Uterus (tissue), 4 donors: ENCODE data around the gene TUBB2A. TPM values are rescaled to one million over a fixed set of nuclear protein-coding genes. Genes with fewer than 3 reads are reported as not detected.

Experiments used
- DNase-seq, 2 donors: peaks; one replicate each; pipeline ENCODE4 v3.0.0-alpha.2; 2019 to 2020
- H3K27ac ChIP-seq, 2 donors: fragments of 200-600 bp; sonication (generic); 1 replicate in 1 of 2; 2 replicates in 1 of 2; pipeline ENCODE4 v1.5.1; 2016 to 2018
- H3K27me3 ChIP-seq, 2 donors: fragments of 200-600 bp; sonication (generic); one replicate each; pipeline ENCODE4 v1.5.1; 2018 to 2019; ENCODE audit warnings: control low read depth in 1 of 2
- H3K36me3 ChIP-seq, 2 donors: fragments of 200-600 bp; sonication (generic); one replicate each; pipeline ENCODE4 v1.5.1; 2019; ENCODE audit warnings: control low read depth in 1 of 2
- H3K4me1 ChIP-seq, 2 donors: fragments of 200-600 bp; sonication (generic); one replicate each; pipeline ENCODE4 v1.5.1; 2018 to 2019; ENCODE audit warnings: control low read depth in 1 of 2
- H3K4me3 ChIP-seq, 2 donors: fragments of 200-600 bp; sonication (generic); 1 replicate in 1 of 2; 2 replicates in 1 of 2; pipeline ENCODE4 v1.5.1; 2018 to 2019; ENCODE audit warnings: mild to moderate bottlenecking in 1 of 2
- H3K9me3 ChIP-seq, 2 donors: fragments of 200-600 bp; sonication (generic); one replicate each; pipeline ENCODE4 v1.5.1; 2019; ENCODE audit warnings: control low read depth in 1 of 2
- POLR2A ChIP-seq, 2 donors: fragments of 450-650 bp; IDR thresholded peaks; one replicate each; pipeline ENCODE4 v1.6.1; 2016; ENCODE audit warnings: antibody characterized with exemption in 2 of 2, mild to moderate bottlenecking in 1 of 2, moderate library complexity in 1 of 2
- intact Hi-C: fragments of 100-400 bp; cut with DNase I; formaldehyde crosslinking; loops from one replicate; pipeline ENCODE4 v1.15.1; 2023; ENCODE audit warnings: low total_unique reads
- total RNA-seq, 4 donors: library from RNA; depleted of rRNA in 3 of 4; stranded (reverse); fragments of >200 nt in 3 of 4; gene quantifications; one replicate each; pipeline versions ENCODE4 v1.1.0 to v1.2.4, GENCODE V29; 2014 to 2023
- TF ChIP-seq, protein P1 (sequence below), 4 experiments: fragments of 200-600 bp in 2 of 4; fragments of 450-650 bp in 2 of 4; sonication (generic) in 2 of 4; IDR thresholded peaks; one replicate each; pipeline ENCODE4 v1.5.1; 2016 to 2019; ENCODE audit warnings: antibody characterized with exemption in 4 of 4, mild to moderate bottlenecking in 2 of 4, moderate library complexity in 1 of 4
- donor health status: DM: yes; HTN: yes; CAD: no.

The TUBB2A gene
- total RNA-seq, 4 donors from 2014 or later: 21.5 to 100 (median 59.0) TPM

DNA sequence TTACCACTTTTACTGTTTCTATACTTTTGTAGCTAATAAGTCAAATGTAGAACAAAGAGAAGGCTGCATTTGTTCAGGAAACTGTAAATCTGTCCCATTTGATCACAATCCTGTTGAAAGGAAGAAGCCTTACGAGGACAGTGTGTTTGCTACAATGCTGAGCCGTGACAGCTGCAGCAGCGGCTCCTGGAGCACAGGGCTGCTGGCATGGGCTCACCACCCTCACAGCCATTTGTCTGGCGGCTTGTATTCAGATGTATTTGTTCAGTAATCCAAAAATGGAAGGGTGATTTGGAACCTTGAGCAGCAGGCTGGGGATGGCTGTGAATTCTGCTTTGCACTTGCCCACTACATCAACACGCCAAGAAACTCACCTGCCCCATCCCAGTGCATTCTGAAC, 5.7 kb downstream of the TUBB2A start:
- intact Hi-C loops: no loop called here
- no peak for TF ChIP-seq POLR2A (IDR thresholded peaks at IDR 0.05)
- TF ChIP-seq, protein P1, sequence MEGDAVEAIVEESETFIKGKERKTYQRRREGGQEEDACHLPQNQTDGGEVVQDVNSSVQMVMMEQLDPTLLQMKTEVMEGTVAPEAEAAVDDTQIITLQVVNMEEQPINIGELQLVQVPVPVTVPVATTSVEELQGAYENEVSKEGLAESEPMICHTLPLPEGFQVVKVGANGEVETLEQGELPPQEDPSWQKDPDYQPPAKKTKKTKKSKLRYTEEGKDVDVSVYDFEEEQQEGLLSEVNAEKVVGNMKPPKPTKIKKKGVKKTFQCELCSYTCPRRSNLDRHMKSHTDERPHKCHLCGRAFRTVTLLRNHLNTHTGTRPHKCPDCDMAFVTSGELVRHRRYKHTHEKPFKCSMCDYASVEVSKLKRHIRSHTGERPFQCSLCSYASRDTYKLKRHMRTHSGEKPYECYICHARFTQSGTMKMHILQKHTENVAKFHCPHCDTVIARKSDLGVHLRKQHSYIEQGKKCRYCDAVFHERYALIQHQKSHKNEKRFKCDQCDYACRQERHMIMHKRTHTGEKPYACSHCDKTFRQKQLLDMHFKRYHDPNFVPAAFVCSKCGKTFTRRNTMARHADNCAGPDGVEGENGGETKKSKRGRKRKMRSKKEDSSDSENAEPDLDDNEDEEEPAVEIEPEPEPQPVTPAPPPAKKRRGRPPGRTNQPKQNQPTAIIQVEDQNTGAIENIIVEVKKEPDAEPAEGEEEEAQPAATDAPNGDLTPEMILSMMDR (IDR thresholded peaks at IDR 0.05): no peak
- Histone ChIP-seq H3K36me3 (no peaks in the 10 kb centered on the region), H3K4me1 (no peaks in the 10 kb centered on the region), H3K4me3 (no peak overlapping the region), H3K27me3 (no peaks in the 10 kb centered on the region), H3K9me3 (no peaks in the 10 kb centered on the region), H3K27ac (no peak overlapping the region)
- no peak for DNase-seq

DNA sequence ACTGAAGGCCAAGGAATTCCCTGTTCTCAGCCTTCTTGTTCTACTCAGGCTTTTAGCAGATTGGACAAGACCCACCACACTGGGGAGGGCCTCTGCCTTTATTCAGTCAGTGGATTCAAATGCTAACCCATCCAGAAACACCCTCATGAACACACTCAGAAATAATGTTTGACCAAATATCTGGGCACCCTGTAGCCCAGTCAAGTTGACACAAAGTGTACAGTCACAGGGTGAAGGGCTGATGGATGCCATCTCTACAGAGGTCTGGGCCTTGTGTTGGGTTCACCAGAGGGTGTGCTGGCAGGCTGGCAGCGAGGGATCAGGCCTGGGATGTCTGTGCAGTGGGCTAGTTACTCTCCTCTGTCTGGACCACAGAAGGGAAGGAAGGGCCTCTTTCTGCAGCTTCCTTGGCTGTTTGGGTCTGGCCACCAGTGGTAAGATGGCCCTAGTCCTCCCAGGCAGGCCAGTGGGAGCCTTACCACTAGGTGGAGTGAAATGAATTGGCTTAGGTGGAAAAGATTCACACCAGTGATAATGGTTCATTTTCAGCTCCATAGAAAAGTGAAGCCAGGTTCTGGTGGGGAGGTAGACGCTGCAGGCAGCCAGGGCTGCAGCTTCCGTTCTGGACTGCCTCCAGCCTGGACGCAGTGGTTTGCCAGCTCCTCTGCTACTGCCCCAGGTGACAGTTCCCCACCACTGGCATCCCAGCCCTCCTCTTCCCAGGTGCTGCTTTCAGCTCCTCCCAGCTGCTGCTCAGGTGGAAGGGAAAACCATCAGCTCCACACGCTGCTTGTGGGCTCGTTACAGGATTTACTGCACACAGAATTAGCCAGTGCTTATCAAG, 9.2 kb downstream of the TUBB2A start:
- Histone ChIP-seq H3K9me3 (no peaks in the 10 kb centered on the region), H3K4me3 (no peak overlapping the region), H3K27me3 (no peaks in the 10 kb centered on the region), H3K27ac (no peak overlapping the region), H3K36me3 (no peaks in the 10 kb centered on the region), H3K4me1 (no peaks in the 10 kb centered on the region)
- TF ChIP-seq POLR2A (IDR thresholded peaks at IDR 0.05): no peak
- TF ChIP-seq, protein P1 (IDR thresholded peaks at IDR 0.05): no peak
- no peak for DNase-seq
- intact Hi-C loops: no loop called here

DNA sequence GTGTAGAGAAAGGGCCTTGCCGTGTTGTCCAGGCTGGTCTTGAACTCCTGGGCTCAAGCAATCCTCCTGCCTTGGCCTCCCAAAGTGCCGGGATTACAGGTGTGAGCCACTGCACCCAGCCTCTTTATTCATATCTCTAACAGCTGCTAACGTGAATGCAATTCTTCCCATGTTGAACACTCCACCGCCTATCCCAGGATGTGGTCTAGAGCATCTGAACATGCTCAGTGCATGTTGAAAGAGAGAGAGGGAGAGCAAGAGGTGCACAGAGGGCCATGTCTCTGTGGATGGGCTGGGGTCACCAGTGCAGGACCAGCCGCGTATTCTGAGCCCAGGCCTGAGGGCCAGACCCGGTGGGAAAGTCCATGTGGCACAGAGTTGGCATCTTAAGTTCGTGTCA, 12.8 kb downstream of the TUBB2A start:
- TF ChIP-seq POLR2A (IDR thresholded peaks at IDR 0.05): no peak
- TF ChIP-seq, protein P1 (IDR thresholded peaks at IDR 0.05): no peak
- Histone ChIP-seq H3K27me3 (no peaks in the 10 kb centered on the region), H3K27ac (no peak overlapping the region), H3K4me3 (no peak overlapping the region), H3K4me1 (no peaks in the 10 kb centered on the region), H3K9me3 (no peaks in the 10 kb centered on the region), H3K36me3 (no peaks in the 10 kb centered on the region)
- intact Hi-C loops: no loop called here
- DNase-seq: no peak

DNA sequence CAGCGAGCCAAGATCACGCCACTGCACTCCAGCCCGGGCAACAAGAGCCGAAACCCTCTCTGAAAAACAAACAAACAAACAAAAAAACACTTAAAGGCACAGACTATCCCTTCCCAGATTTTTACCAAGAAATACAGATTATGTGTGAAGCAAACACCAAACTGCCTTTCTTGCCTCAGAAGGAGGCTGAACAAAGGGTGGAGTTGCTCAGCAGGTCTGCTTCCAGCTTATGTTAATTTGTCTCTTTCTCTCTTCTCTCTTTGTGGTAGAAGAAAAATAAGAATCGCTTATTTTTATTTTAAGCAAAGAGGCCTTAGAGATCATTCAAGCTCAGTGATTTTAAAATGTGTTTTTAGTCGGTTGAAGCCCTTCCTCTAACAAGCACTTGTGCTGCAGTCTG, 14.2 kb downstream of the TUBB2A start:
- no peak for TF ChIP-seq POLR2A (IDR thresholded peaks at IDR 0.05)
- TF ChIP-seq, protein P1 (IDR thresholded peaks at IDR 0.05): no peak
- DNase-seq: no peak
- Histone ChIP-seq H3K36me3 (no peaks in the 10 kb centered on the region), H3K27ac (no peak overlapping the region), H3K4me3 (no peak overlapping the region), H3K27me3 (no peaks in the 10 kb centered on the region), H3K9me3 (no peaks in the 10 kb centered on the region), H3K4me1 (no peaks in the 10 kb centered on the region)
- intact Hi-C loops: no loop called here

DNA sequence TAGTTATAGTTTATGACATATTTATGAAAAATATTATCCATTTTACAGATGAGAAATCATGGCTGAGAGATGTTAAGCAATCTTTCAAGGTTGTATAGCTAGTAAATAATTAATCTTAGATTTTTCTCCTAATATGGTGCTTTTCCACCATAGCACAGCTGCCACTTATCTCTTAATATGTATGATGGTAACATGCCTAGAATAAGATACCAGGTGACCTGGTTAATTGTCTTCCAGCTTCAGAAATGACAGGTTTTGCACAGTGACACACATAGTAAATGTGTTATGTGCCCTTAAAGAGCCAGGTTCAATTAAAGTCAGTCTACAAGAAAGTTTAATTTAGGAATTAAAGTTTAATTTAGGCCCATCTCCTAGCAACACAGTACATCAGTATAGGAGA, 14.8 kb downstream of the TUBB2A start:
- H3K36me3 ChIP-seq: no peaks in the 10 kb centered on the region
- TF ChIP-seq, protein P1 (IDR thresholded peaks at IDR 0.05): no peak
- TF ChIP-seq POLR2A (IDR thresholded peaks at IDR 0.05): no peak
- no peak for DNase-seq
- H3K27me3 ChIP-seq: no peaks in the 10 kb centered on the region
- intact Hi-C loops: no loop called here
- no peaks in the 10 kb centered on the region for H3K4me1 ChIP-seq
- H3K4me3 ChIP-seq: no peak overlapping the region
- H3K27ac ChIP-seq: no peak overlapping the region
- H3K9me3 ChIP-seq: no peaks in the 10 kb centered on the region
